Esophagus muscularis mucosa (tissue), 4 donors: ENCODE measurements around the gene CACHD1. TPM values are rescaled to one million over a fixed set of nuclear protein-coding genes. Genes with fewer than 3 reads are reported as not detected.

Experiments used
- DNase-seq: peaks from one replicate; pipeline ENCODE4 v3.0.0-alpha.2; 2017; ENCODE audit errors: extremely low spot score
- H3K27ac ChIP-seq, 4 donors: fragments of 200-600 bp; sonication (generic); replicated peaks in 1 of 4; 1 replicate in 3 of 4; 2 replicates in 1 of 4; pipeline ENCODE4 v1.5.1; 2016 to 2019; ENCODE audit warnings: mild to moderate bottlenecking in 1 of 4
- H3K27me3 ChIP-seq, 4 donors: fragments of 200-600 bp; sonication (generic); one replicate each; pipeline versions ENCODE4 v1.5.1 to v1.6.0; 2016 to 2019
- H3K36me3 ChIP-seq, 4 donors: fragments of 200-600 bp; sonication (generic); one replicate each; pipeline ENCODE4 v1.5.1; 2016 to 2019
- H3K4me1 ChIP-seq, 4 donors: fragments of 200-600 bp; sonication (generic); one replicate each; pipeline ENCODE4 v1.5.1; 2016 to 2019
- H3K4me3 ChIP-seq, 4 donors: fragments of 200-600 bp; sonication (generic); 1 replicate in 2 of 4; 2 replicates in 2 of 4; pipeline ENCODE4 v1.5.1; 2016 to 2019; ENCODE audit warnings: mild to moderate bottlenecking in 4 of 4, moderate library complexity in 1 of 4
- H3K9me3 ChIP-seq, 4 donors: fragments of 200-600 bp; sonication (generic); 1 replicate in 3 of 4; 2 replicates in 1 of 4; pipeline ENCODE4 v1.5.1; 2016 to 2019
- CTCF ChIP-seq, 3 experiments: fragments of 200-600 bp in 2 of 3; fragments of 450-650 bp in 1 of 3; sonication (generic) in 2 of 3; IDR thresholded peaks; one replicate each; pipeline ENCODE4 v1.5.1; 2017 to 2019; ENCODE audit warnings: antibody characterized with exemption in 3 of 3, mild to moderate bottlenecking in 2 of 3, moderate library complexity in 1 of 3
- EP300 ChIP-seq: sonication (generic); formaldehyde crosslinking; IDR thresholded peaks from one replicate; pipeline ENCODE4 v1.6.1; 2017; ENCODE audit warnings: antibody characterized with exemption
- POLR2A ChIP-seq: fragments of 450-650 bp; IDR thresholded peaks from one replicate; pipeline ENCODE4 v1.6.1; 2017; ENCODE audit warnings: antibody characterized with exemption, moderate library complexity, mild to moderate bottlenecking, low read depth
- POLR2AphosphoS5 ChIP-seq, 2 donors: sonication (generic); formaldehyde crosslinking; IDR thresholded peaks; one replicate each; pipeline ENCODE4 v1.6.1; 2017; ENCODE audit warnings: antibody characterized with exemption in 2 of 2
- WGBS: methylation state at CpG from one replicate; pipeline ENCODE4 v1.1.5; 2018; 5-methylcytosine and 5-hydroxymethylcytosine counted together
- intact Hi-C: fragments of 100-400 bp; cut with DNase I; formaldehyde crosslinking; loops from one replicate; pipeline ENCODE4 v1.15.1; 2023
- total RNA-seq, 4 donors: library from RNA; depleted of rRNA; stranded (reverse); fragments of >200 nt; gene quantifications; one replicate each; pipeline versions ENCODE4 v1.1.0 to v1.2.1, GENCODE V29; 2016

Gene CACHD1
- total RNA-seq, 4 donors from 2014 or later = 6.6 to 10.7 (median 10.1) TPM

- Histone ChIP-seq H3K9me3 (no peaks in the 10 kb centered on the region), H3K27me3 (no peaks in the 10 kb centered on the region), H3K36me3 (peaks cover 0 to 53% (median 15%) of the 10 kb centered on the region in 4 donors), H3K4me3 (no peak overlapping the region), H3K4me1 (no peaks in the 10 kb centered on the region), H3K27ac (no peak overlapping the region)
- WGBS = 95% methylated on average over 4 of the region's 4 CpGs
- DNase-seq = no peak
- no peak for TF ChIP-seq POLR2AphosphoS5 (IDR thresholded peaks at IDR 0.05)
- TF ChIP-seq EP300 = no peak
- no peak for TF ChIP-seq POLR2A
- no peak for TF ChIP-seq CTCF (IDR thresholded peaks at IDR 0.05)
- intact Hi-C loops = loop anchor here (5.0 kb wide), 2 partner anchors 204 to 409 kb away; partner anchors contain the start of gene CACHD1
Observed at GRCh38 chr1:64676386-64676785, 206.5 kb downstream of the CACHD1 start.

- DNase-seq = no peak
- Histone ChIP-seq H3K4me1 (no peaks in the 10 kb centered on the region), H3K36me3 (peaks cover 0 to 64% (median 22%) of the 10 kb centered on the region in 4 donors), H3K4me3 (no peak overlapping the region), H3K9me3 (no peaks in the 10 kb centered on the region), H3K27ac (no peak overlapping the region), H3K27me3 (no peaks in the 10 kb centered on the region)
- 92% methylated on average over 1 of the region's 1 CpG for WGBS
- TF ChIP-seq EP300 = no peak
- intact Hi-C loops = loop anchor here (5.0 kb wide), 2 partner anchors 205 to 410 kb away; partner anchors contain the start of gene CACHD1
Observed at GRCh38 chr1:64677532-64677931, 207.6 kb downstream of the CACHD1 start.

GRCh38 chr1:64678366-64678765 lies 208.4 kb downstream of the CACHD1 start:
- DNase-seq = no peak
- whole genome bisulfite sequencing = 80% methylated on average over 3 of the region's 3 CpGs
- TF ChIP-seq EP300 = no peak
- no peak for TF ChIP-seq CTCF (IDR thresholded peaks at IDR 0.05)
- TF ChIP-seq POLR2AphosphoS5 (IDR thresholded peaks at IDR 0.05) = no peak
- no peak for TF ChIP-seq POLR2A
- Histone ChIP-seq H3K36me3 (peaks cover 0 to 66% (median 22%) of the 10 kb centered on the region in 4 donors), H3K4me1 (no peaks in the 10 kb centered on the region), H3K9me3 (no peaks in the 10 kb centered on the region), H3K4me3 (no peak overlapping the region), H3K27ac (no peak overlapping the region), H3K27me3 (no peaks in the 10 kb centered on the region)
- intact Hi-C loops = loop anchor here (5.0 kb wide), 2 partner anchors 206 to 411 kb away; partner anchors contain the start of gene CACHD1

- Histone ChIP-seq H3K27ac (no peak overlapping the region), H3K9me3 (no peaks in the 10 kb centered on the region), H3K36me3 (peaks cover 0 to 73% (median 22%) of the 10 kb centered on the region in 4 donors), H3K4me1 (no peaks in the 10 kb centered on the region), H3K27me3 (no peaks in the 10 kb centered on the region), H3K4me3 (no peak overlapping the region)
- intact Hi-C loops = loop anchor here (5.0 kb wide), 2 partner anchors 207 to 412 kb away; partner anchors contain the start of gene CACHD1
- no peak for DNase-seq
- TF ChIP-seq CTCF (IDR thresholded peaks at IDR 0.05) (no peak), EP300 (no peak), POLR2AphosphoS5 (IDR thresholded peaks at IDR 0.05) (no peak), POLR2A (no peak)
- WGBS = 97% methylated on average over 6 of the region's 6 CpGs
Observed at GRCh38 chr1:64679177-64679576, 209.2 kb downstream of the CACHD1 start.

GRCh38 chr1:64680599-64680998 lies 210.7 kb downstream of the CACHD1 start:
- 89% methylated on average over 2 of the region's 2 CpGs for WGBS

More at GRCh38 chr1:64680599-64680998, 210.7 kb downstream of the CACHD1 start:
- Histone ChIP-seq H3K4me3 (no peak overlapping the region), H3K27ac (no peak overlapping the region), H3K4me1 (no peaks in the 10 kb centered on the region), H3K36me3 (peaks cover 0 to 79% (median 22%) of the 10 kb centered on the region in 4 donors), H3K27me3 (no peaks in the 10 kb centered on the region), H3K9me3 (no peaks in the 10 kb centered on the region)
- TF ChIP-seq POLR2A = no peak
- no peak for TF ChIP-seq POLR2AphosphoS5 (IDR thresholded peaks at IDR 0.05)
- no peak for TF ChIP-seq CTCF (IDR thresholded peaks at IDR 0.05)
- no peak for TF ChIP-seq EP300
- no peak for DNase-seq
- intact Hi-C loops = no loop called here
